Activated CD8-positive, alpha-beta memory T cell treated with anti-CD3 and anti-CD28 coated beads, Interleukin-2, amount 50 U/mL, for 4 hours (primary cell): ENCODE measurements around the gene ZNF462.

ENCODE experiments used
- DNase-seq: peaks from one replicate; pipeline ENCODE4 v3.0.0-alpha.2; 2020

Gene ZNF462

GRCh38 chr9:106929471-106930177 is 66.7 kb downstream of the ZNF462 start:
- no peak for DNase-seq

- DNase-seq, result no peak
Measured at GRCh38 chr9:106930477-106930876, 67.5 kb downstream of the ZNF462 start.

- DNase-seq, result no peak
Measured at GRCh38 chr9:106931466-106931865, 68.5 kb downstream of the ZNF462 start.

GRCh38 chr9:106932178-106932577 is 69.2 kb downstream of the ZNF462 start:
- no peak for DNase-seq

GRCh38 chr9:106932675-106933074 is 69.7 kb downstream of the ZNF462 start:
- DNase-seq, result no peak

GRCh38 chr9:106933470-106933869 is 70.5 kb downstream of the ZNF462 start:
- DNase-seq, result no peak

- DNase-seq, result no peak
Measured at GRCh38 chr9:106934442-106935238, 71.7 kb downstream of the ZNF462 start.

- DNase-seq, result no peak
Measured at GRCh38 chr9:106936680-106937079, 73.7 kb downstream of the ZNF462 start.

GRCh38 chr9:106941916-106942315 is 79.0 kb downstream of the ZNF462 start:
- DNase-seq, result no peak

- no peak for DNase-seq
Measured at GRCh38 chr9:106945727-106946660, 83.0 kb downstream of the ZNF462 start.

GRCh38 chr9:106947106-106947900 is 84.3 kb downstream of the ZNF462 start:
- DNase-seq, result no peak

GRCh38 chr9:106953174-106953573 is 90.2 kb downstream of the ZNF462 start:
- DNase-seq, result no peak

GRCh38 chr9:106954558-106954957 is 91.6 kb downstream of the ZNF462 start:
- no peak for DNase-seq

- DNase-seq, result no peak
Measured at GRCh38 chr9:106954974-106955850, 92.2 kb downstream of the ZNF462 start.

GRCh38 chr9:106956971-106957370 is 94.0 kb downstream of the ZNF462 start:
- DNase-seq, result no peak

- no peak for DNase-seq
Measured at GRCh38 chr9:106958955-106959657, 96.1 kb downstream of the ZNF462 start.

GRCh38 chr9:106960258-106960657 is 97.3 kb downstream of the ZNF462 start:
- DNase-seq, result no peak

GRCh38 chr9:106961623-106962022 is 98.7 kb downstream of the ZNF462 start:
- DNase-seq, result no peak

- DNase-seq, result no peak
Measured at GRCh38 chr9:106962122-106962521, 99.2 kb downstream of the ZNF462 start.

- DNase-seq, result no peak
Measured at GRCh38 chr9:106962615-106963363, 99.8 kb downstream of the ZNF462 start.
